ENCODE measurements around the gene FBXW7.

The FBXW7 gene

DNA sequence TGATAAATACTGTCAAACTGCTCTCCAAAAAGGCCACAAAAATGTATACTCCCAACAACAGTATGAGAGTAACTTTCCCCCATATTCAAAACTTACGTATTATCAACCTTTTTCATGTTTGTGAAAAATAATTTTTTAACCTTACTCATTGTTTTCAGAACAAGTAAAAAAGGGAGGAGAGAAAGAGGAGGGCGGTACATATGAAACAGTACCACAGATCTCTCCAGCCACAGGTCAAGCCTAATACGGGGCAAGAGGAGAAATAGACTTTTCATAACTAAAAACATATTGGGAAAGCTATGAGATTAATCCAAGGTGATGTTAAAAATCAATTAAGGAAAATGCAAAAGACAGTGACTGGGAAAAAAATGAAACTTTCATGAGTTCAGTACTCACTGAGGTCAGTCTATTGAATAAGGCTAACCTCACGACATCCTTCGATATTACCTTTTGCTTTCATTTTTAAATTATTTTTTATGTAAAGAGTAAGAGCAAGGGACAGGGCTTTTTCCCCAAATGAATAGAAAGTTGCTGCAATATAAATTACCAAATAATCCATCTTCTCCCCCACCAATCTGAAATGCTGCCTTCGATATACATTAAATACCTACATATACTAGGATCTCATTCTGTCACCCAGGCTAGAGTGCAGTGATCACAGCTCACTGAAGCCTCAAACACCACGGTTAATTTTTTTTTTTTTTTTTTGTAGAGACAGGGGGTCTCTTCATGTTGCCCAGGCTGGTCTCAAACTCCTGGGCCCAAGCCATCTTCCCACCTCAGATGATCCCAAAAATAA lies 25.3 kb downstream of the FBXW7 start:
- Histone ChIP-seq H3K9me3 (no peaks in the 10 kb centered on the region), H3K27me3 (no peaks in the 10 kb centered on the region), H3K36me3 (no peaks in the 10 kb centered on the region), H3K4me3 (no peak overlapping the region), H3K27ac (no peak overlapping the region), H3K4me1 (peaks cover 0 to under 1% (median 0%) of the 10 kb centered on the region in 4 donors)
- TF ChIP-seq, protein P1, sequence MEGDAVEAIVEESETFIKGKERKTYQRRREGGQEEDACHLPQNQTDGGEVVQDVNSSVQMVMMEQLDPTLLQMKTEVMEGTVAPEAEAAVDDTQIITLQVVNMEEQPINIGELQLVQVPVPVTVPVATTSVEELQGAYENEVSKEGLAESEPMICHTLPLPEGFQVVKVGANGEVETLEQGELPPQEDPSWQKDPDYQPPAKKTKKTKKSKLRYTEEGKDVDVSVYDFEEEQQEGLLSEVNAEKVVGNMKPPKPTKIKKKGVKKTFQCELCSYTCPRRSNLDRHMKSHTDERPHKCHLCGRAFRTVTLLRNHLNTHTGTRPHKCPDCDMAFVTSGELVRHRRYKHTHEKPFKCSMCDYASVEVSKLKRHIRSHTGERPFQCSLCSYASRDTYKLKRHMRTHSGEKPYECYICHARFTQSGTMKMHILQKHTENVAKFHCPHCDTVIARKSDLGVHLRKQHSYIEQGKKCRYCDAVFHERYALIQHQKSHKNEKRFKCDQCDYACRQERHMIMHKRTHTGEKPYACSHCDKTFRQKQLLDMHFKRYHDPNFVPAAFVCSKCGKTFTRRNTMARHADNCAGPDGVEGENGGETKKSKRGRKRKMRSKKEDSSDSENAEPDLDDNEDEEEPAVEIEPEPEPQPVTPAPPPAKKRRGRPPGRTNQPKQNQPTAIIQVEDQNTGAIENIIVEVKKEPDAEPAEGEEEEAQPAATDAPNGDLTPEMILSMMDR (IDR thresholded peaks at IDR 0.05): no peak
- intact Hi-C loops (cut with DNase I; ENCODE audit: low total_unique reads): no loop called here
- DNase-seq: no peak

DNA sequence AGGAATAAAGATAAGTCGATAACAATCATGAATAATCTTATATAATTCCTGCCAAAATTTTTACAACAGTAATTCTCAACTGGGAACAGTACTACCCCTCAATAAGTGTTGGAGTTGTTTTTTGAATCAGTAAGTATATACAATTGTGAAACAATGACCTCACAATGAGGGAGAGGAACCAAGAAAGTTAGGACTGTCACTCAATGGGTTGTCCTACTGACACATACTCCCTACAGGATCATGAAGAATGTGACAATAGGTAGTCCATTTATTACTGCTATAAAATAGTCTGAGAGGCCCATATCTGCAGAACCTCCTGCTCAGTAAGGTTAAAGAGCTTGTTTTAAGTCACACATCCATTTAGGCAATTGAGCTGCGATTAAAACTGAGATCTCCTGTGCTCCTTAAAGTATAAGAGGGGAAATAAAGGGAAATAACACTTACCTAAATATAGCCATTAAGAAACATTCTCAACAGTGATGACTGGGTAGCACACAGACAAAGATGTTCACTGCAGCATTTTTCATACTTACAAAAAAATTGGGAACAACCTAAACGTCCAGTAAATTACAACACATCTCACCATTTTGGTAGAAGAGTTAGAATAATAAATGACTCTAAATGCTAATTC lies 26.2 kb downstream of the FBXW7 start:
- no peak for DNase-seq
- Histone ChIP-seq H3K4me1 (no peaks in the 10 kb centered on the region), H3K4me3 (no peak overlapping the region), H3K27me3 (no peaks in the 10 kb centered on the region), H3K27ac (no peak overlapping the region), H3K9me3 (no peaks in the 10 kb centered on the region), H3K36me3 (no peaks in the 10 kb centered on the region)
- TF ChIP-seq, protein P1 (IDR thresholded peaks at IDR 0.05): no peak
- intact Hi-C loops (cut with DNase I; ENCODE audit: low total_unique reads): no loop called here

- no peak for DNase-seq
- Histone ChIP-seq H3K4me3 (no peak overlapping the region), H3K4me1 (no peaks in the 10 kb centered on the region), H3K9me3 (no peaks in the 10 kb centered on the region), H3K27ac (no peak overlapping the region), H3K36me3 (no peaks in the 10 kb centered on the region), H3K27me3 (no peaks in the 10 kb centered on the region)
- intact Hi-C loops (cut with DNase I; ENCODE audit: low total_unique reads): no loop called here
- TF ChIP-seq, protein P1 (IDR thresholded peaks at IDR 0.05): no peak
These were observed 27.1 kb downstream of the FBXW7 start for GRCh38 chr4:152508818-152509217.

DNA sequence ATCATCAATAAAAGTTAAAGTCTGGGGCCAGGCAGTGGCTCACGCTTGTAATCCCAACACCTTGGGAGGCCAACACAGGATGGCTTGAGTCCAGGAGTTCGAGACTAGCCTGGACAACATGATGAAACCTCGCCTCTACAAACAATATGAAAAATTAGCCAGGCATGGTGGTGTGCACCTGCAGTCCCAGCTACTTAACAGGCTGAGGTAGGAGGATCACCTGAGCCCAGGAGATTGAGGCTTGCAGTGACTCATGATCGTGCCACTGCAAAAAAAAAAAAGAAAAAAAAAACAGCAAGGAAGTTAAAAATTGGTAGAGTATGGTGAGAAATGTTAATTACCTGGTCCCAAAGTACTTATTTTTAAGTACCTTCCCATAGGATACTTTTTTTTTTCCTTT lies 27.5 kb downstream of the FBXW7 start:
- H3K27me3 ChIP-seq: no peaks in the 10 kb centered on the region
- H3K27ac ChIP-seq: no peak overlapping the region
- TF ChIP-seq, protein P1 (IDR thresholded peaks at IDR 0.05): no peak
- H3K36me3 ChIP-seq: no peaks in the 10 kb centered on the region
- H3K4me3 ChIP-seq: no peak overlapping the region
- no peaks in the 10 kb centered on the region for H3K9me3 ChIP-seq
- DNase-seq: no peak
- intact Hi-C loops (cut with DNase I; ENCODE audit: low total_unique reads): no loop called here
- no peaks in the 10 kb centered on the region for H3K4me1 ChIP-seq

DNA sequence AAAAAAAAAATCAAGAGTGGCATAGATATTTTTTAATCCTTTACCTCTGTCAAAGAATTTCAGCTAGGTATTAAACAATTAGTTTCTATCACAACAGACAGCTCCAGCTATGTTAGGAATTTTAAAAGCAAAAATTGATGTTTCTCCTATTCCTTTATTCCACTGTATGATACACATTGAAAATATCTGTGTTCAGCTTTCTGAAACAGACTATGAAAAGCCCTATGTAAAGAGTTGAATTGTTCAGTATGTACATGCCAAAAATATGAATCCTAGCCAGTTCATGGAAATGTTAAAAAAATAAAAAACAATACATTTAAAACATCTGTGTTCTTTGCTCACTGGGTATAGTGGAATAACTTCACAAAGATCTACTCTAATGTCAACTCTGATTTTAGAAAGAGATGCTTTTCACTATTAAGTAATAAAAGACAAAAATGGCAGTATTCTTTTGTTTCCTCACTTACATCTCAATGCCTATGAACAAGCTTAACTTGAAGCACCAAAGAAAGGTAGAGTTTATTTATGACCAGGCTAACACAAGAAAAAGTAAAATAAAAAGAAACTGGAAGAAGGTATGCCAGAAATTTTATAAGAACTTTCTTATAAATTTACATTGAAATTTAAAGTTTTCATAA lies 32.1 kb downstream of the FBXW7 start:
- Histone ChIP-seq H3K4me3 (no peak overlapping the region), H3K27ac (no peak overlapping the region), H3K4me1 (no peaks in the 10 kb centered on the region), H3K9me3 (no peaks in the 10 kb centered on the region), H3K27me3 (no peaks in the 10 kb centered on the region), H3K36me3 (no peaks in the 10 kb centered on the region)
- no peak for DNase-seq
- intact Hi-C loops (cut with DNase I; ENCODE audit: low total_unique reads): no loop called here
- TF ChIP-seq, protein P1 (IDR thresholded peaks at IDR 0.05): no peak
